RWPE1 (cell line): ENCODE data around the gene EGFL7.

Experiments used
- CTCF ChIA-PET: fragments of 350-600 bp; sonication (Branson Sonifier 250); formaldehyde crosslinking; extraction: SDS; loops from one replicate; lab custom pipeline; 2021; lab: Yijun Ruan, JAX
- POLR2A ChIA-PET: fragments of 400-600 bp; formaldehyde crosslinking; extraction: SDS; loops from one replicate; lab custom pipeline; 2020; ENCODE audit warnings: antibody characterized with exemption; ENCODE audit not compliant: low non-redundant PET; lab: Yijun Ruan, JAX
- DNase-seq: peaks from one replicate; pipeline ENCODE4 v3.0.0; 2012; ENCODE audit warnings: low spot score
- H3K27ac ChIP-seq: fragments of 450-650 bp; 2 replicates; pipeline ENCODE4 v1.5.1; 2017
- CTCF ChIP-seq: fragments of 450-650 bp; conservative IDR thresholded peaks from 2 replicates; pipeline ENCODE4 v1.5.1; 2017; ENCODE audit warnings: low read depth, mild to moderate bottlenecking

Gene EGFL7

GRCh38 chr9:136673088-136673974 is 10.6 kb downstream of the EGFL7 start:
- DNase-seq, result no peak
- peak overlapping the region; percentile 38 for H3K27ac ChIP-seq
- POLR2A ChIA-PET, result no interaction called here
- CTCF ChIA-PET, result interaction anchor here (0.6 to 3.3 kb wide), 11 partner anchors 9 to 296 kb away, joined by 3 to 36 read pairs (median 18); partner anchors contain the start of gene EGFL7
- no peak for TF ChIP-seq CTCF

GRCh38 chr9:136673975-136674785 is 11.5 kb downstream of the EGFL7 start:
- ChIA-PET POLR2A (no interaction called here), CTCF (interaction anchor here (0.5 to 3.3 kb wide), 5 partner anchors 9 to 385 kb away, joined by 3 to 36 read pairs (median 14); partner anchors contain the start of gene EGFL7)
- no peak for DNase-seq
- peak overlapping the region; percentile 38 for H3K27ac ChIP-seq
- TF ChIP-seq CTCF, result no peak

GRCh38 chr9:136674786-136675349 is 12.2 kb downstream of the EGFL7 start:
- no peak for DNase-seq
- ChIA-PET POLR2A (no interaction called here), CTCF (interaction anchor here (0.8 to 3.1 kb wide), 3 partner anchors 10 to 187 kb away, joined by 3 to 14 read pairs (median 13); no protein-coding TSS in a partner anchor)
- H3K27ac ChIP-seq, result peak overlapping the region; percentile 36; the same call in 1 of the 2 replicates
- no peak for TF ChIP-seq CTCF

GRCh38 chr9:136675477-136676296 is 13.0 kb downstream of the EGFL7 start:
- H3K27ac ChIP-seq, result peak overlapping the region; percentile 6; the same call in 1 of the 2 replicates
- TF ChIP-seq CTCF, result no peak
- DNase-seq, result no peak
- POLR2A ChIA-PET, result no interaction called here
- CTCF ChIA-PET, result interaction anchor here (0.8 to 3.1 kb wide), 8 partner anchors 11 to 188 kb away, joined by 3 to 14 read pairs (median 3); no protein-coding TSS in a partner anchor

- ChIA-PET POLR2A (no interaction called here), CTCF (interaction anchor here (0.9 to 3.1 kb wide), 7 partner anchors 11 to 51 kb away, joined by 3 to 14 read pairs (median 3); no protein-coding TSS in a partner anchor)
- no peak for TF ChIP-seq CTCF
- DNase-seq, result no peak
- peak overlapping the region; percentile 6; the same call in 1 of the 2 replicates for H3K27ac ChIP-seq
Observed at GRCh38 chr9:136676297-136676794, 13.6 kb downstream of the EGFL7 start.
